KMS-11 (cell line): Measurements from ENCODE around the gene SLC34A1.
A peak's percentile ranks its signal among the peaks of the same experiment; 100 is the strongest.

ENCODE experiments used
- H2AFZ ChIP-seq: fragments of 200-600 bp; sonication (generic); 2 replicates; pipeline ENCODE4 v1.6.1; 2016; ENCODE audit warnings: antibody characterized with exemption, mixed run types, low read depth
- H3K27ac ChIP-seq: fragments of 200-600 bp; sonication (generic); 2 replicates; pipeline ENCODE4 v1.6.1; 2016; ENCODE audit warnings: mild to moderate bottlenecking, mixed run types
- H3K27me3 ChIP-seq: fragments of 200-600 bp; sonication (generic); 2 replicates; pipeline ENCODE4 v1.6.1; 2017; ENCODE audit warnings: mild to moderate bottlenecking, low read depth, mixed run types, moderate library complexity; ENCODE audit not compliant: insufficient read depth
- H3K36me3 ChIP-seq: fragments of 200-600 bp; sonication (generic); 2 replicates; pipeline ENCODE4 v1.6.1; 2017; ENCODE audit warnings: mild to moderate bottlenecking, mixed run types; ENCODE audit not compliant: insufficient read depth
- H3K4me1 ChIP-seq: fragments of 200-600 bp; sonication (generic); 2 replicates; pipeline ENCODE4 v1.6.1; 2016; ENCODE audit warnings: mild to moderate bottlenecking, low read depth, mixed run types; ENCODE audit not compliant: poor library complexity, severe bottlenecking
- H3K4me2 ChIP-seq: fragments of 200-600 bp; sonication (generic); 2 replicates; pipeline ENCODE4 v1.7.0; 2016; ENCODE audit warnings: mild to moderate bottlenecking, mixed run types
- H3K4me3 ChIP-seq: fragments of 200-600 bp; sonication (generic); IDR thresholded peaks from 2 replicates; pipeline ENCODE4 v1.6.1; 2017; ENCODE audit warnings: low read depth, low read length, mixed read lengths; ENCODE audit not compliant: insufficient read depth
- H3K79me2 ChIP-seq: fragments of 200-600 bp; sonication (generic); 2 replicates; pipeline ENCODE4 v1.6.1; 2016; ENCODE audit warnings: low read depth, mixed run types; ENCODE audit not compliant: insufficient read depth
- H3K9ac ChIP-seq: fragments of 200-600 bp; sonication (generic); 2 replicates; pipeline ENCODE4 v1.6.1; 2016; ENCODE audit warnings: mild to moderate bottlenecking, mixed run types
- H4K20me1 ChIP-seq: fragments of 200-600 bp; sonication (generic); 2 replicates; pipeline ENCODE4 v1.6.1; 2016; ENCODE audit warnings: mild to moderate bottlenecking, mixed run types; ENCODE audit not compliant: insufficient read depth
- TF ChIP-seq, protein P1 (sequence below): fragments of 200-600 bp; sonication (generic); conservative IDR thresholded peaks from 2 replicates; pipeline ENCODE4 v1.6.1; 2017; ENCODE audit warnings: low read depth, mild to moderate bottlenecking, antibody characterized with exemption, low read length, moderate library complexity, mixed read lengths

SLC34A1 gene

GRCh38 chr5:177425801-177426565 is 41.7 kb downstream of the SLC34A1 start:
- Histone ChIP-seq H3K4me1 (peaks cover 45% of the 10 kb centered on the region), H3K36me3 (no peaks in the 10 kb centered on the region), H3K4me3 (no peak overlapping the region), H3K27me3 (no peaks in the 10 kb centered on the region), H3K9ac (peak overlapping the region; percentile 18; the same call in 1 of the 2 replicates), H4K20me1 (no peaks in the 10 kb centered on the region), H3K27ac (peak overlapping the region; percentile 33; the same call in 1 of the 2 replicates), H3K4me2 (peak overlapping the region; percentile 78), H2AFZ (peak overlapping the region; percentile 71), H3K79me2 (no peaks in the 10 kb centered on the region)
- TF ChIP-seq, protein P1, sequence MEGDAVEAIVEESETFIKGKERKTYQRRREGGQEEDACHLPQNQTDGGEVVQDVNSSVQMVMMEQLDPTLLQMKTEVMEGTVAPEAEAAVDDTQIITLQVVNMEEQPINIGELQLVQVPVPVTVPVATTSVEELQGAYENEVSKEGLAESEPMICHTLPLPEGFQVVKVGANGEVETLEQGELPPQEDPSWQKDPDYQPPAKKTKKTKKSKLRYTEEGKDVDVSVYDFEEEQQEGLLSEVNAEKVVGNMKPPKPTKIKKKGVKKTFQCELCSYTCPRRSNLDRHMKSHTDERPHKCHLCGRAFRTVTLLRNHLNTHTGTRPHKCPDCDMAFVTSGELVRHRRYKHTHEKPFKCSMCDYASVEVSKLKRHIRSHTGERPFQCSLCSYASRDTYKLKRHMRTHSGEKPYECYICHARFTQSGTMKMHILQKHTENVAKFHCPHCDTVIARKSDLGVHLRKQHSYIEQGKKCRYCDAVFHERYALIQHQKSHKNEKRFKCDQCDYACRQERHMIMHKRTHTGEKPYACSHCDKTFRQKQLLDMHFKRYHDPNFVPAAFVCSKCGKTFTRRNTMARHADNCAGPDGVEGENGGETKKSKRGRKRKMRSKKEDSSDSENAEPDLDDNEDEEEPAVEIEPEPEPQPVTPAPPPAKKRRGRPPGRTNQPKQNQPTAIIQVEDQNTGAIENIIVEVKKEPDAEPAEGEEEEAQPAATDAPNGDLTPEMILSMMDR, result no peak

DNA sequence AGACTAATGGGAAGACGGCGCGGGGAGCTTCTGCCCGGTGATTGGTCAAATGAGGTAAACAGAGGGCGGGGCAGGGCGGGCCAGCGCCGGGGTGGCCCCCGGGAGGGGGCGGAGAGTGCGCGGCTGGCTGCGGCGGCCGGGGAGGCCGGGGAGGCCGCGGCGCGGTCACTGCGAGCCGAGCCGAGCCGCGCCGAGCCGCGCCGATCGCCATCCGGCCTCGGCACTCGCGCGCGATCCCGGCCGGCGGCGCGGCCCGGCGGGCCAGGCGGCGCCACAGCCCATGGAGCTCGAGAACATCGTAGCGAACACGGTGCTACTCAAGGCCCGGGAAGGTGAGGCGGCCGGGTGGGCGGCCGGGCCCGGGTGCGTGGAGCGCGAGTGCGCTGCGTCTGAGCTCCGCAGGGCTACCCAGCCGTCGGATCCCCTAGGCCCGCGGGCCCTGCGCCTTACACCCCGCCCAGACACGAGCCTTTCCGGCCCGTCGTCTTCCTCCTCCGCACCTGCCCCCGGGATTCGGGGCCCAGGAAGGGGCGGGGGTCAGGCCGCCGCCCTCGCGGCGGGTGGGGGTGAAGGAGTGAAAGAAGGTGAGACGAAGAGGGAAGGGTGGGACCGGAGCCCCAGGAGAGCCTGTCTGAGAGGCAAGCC is 42.5 kb downstream of the SLC34A1 start, which contains the start of gene GRK6:
Gene GRK6 (plus strand): TSS at position 111 of the 645 bp plus-strand sequence. CDS start 170 bp downstream, at position 281.
- Histone ChIP-seq H3K27ac (peak within 1 kb of the TSS; percentile 56), H3K79me2 (no peaks in the 10 kb centered on the region), H3K27me3 (no peaks in the 10 kb centered on the region), H3K4me3 (no peak within 1 kb of the TSS), H3K9ac (peak within 1 kb of the TSS; percentile 68; the same call in 1 of the 2 replicates), H3K4me2 (peak within 1 kb of the TSS; percentile 91), H3K36me3 (no peaks in the 10 kb centered on the region), H4K20me1 (no peaks in the 10 kb centered on the region), H3K4me1 (peaks cover 51% of the 10 kb centered on the region), H2AFZ (peak within 1 kb of the TSS; percentile 71)
- TF ChIP-seq, protein P1, result no peak

DNA sequence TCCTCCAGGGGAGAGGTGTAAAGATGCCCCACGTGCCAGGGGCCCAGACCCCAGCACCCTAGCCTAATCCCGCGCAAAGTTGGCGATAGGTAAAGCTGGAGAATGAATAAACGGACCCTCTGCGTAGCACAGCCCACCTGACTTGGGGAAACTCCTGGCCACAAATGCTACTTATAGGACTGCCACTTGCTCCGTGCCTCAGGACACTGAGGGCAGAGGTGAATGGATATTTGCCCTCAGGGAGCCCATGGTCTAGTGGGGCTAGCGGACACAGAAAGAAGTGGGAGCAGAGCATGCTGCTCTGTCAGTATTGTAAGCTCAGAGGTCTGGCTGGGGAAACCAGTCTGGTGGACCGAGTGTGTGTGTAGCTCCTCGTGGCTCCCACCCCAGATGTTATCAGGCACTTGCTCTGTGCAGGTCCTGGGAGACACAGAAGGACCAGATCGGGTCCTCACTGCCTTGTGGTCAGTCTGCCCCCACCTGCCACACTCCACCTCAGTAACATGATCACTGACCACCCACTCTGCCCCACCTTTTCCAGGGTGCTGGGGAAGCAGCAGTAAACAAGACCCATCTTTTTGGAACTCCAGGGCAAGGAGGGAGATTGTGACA is 43.1 kb downstream of the SLC34A1 start:
- Histone ChIP-seq H3K36me3 (no peaks in the 10 kb centered on the region), H2AFZ (no peak overlapping the region), H3K27me3 (no peaks in the 10 kb centered on the region), H3K4me2 (peak overlapping the region; percentile 91), H3K4me1 (peaks cover 57% of the 10 kb centered on the region), H3K9ac (peak overlapping the region; percentile 68; the same call in 1 of the 2 replicates), H3K27ac (peak overlapping the region; percentile 56), H3K4me3 (no peak overlapping the region), H3K79me2 (no peaks in the 10 kb centered on the region), H4K20me1 (no peaks in the 10 kb centered on the region)
- TF ChIP-seq, protein P1, result no peak

DNA sequence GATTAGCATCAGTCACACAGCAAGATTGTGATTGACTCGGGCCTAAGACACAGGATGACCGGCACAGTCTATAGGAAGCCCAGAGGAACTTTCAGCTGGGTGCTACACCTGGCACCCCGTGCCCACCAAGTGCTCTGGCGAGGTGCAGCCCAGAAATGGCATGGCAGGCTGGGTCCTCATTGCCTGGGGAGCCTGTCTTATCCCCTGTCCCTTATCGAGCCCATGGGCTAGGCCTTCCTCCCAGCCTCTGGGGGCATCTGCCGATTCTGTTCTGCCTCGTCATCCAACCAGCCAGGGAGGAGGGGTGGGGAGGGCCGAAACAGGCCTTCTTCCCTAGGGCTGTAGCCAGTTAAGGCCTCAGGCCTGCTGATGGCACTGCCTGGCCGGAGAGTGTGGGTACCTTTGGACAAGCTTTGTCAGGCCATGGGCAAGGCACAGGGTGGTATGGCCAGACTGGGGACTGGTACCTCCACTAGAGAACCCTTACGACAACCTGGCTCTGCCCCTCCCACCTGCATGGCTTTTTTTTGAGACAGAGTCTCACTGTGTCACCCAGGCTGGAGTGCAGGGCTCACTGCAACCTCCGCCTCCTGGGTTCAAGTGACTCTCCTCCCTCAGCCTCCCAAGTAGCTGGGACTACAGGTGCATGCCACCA is 43.8 kb downstream of the SLC34A1 start:
- H3K79me2 ChIP-seq, result no peaks in the 10 kb centered on the region
- H3K36me3 ChIP-seq, result no peaks in the 10 kb centered on the region
- H4K20me1 ChIP-seq, result no peaks in the 10 kb centered on the region

More for the DNA sequence above, 43.8 kb downstream of the SLC34A1 start:
- H3K9ac ChIP-seq, result peak overlapping the region; percentile 68; the same call in 1 of the 2 replicates
- peak overlapping the region; percentile 91 for H3K4me2 ChIP-seq
- no peaks in the 10 kb centered on the region for H3K27me3 ChIP-seq
- H3K27ac ChIP-seq, result no peak overlapping the region
- TF ChIP-seq, protein P1, result no peak
- H3K4me1 ChIP-seq, result peaks cover 64% of the 10 kb centered on the region
- no peak overlapping the region for H2AFZ ChIP-seq
- H3K4me3 ChIP-seq, result no peak overlapping the region
